NCI-H446 treated with DMSO at 0.1 percent for 48 hours (cell line): ENCODE results near the gene SYNGR2.
"Not testable (repeated sequence)": the region's sequence is repeated elsewhere in the genome, so short reads cannot be mapped to it uniquely, and the experiment has no call there.

Experiments
- DNase-seq: peaks from one replicate; lab custom pipeline; 2025; lab: John Stamatoyannopoulos, UW

Gene SYNGR2

DNA sequence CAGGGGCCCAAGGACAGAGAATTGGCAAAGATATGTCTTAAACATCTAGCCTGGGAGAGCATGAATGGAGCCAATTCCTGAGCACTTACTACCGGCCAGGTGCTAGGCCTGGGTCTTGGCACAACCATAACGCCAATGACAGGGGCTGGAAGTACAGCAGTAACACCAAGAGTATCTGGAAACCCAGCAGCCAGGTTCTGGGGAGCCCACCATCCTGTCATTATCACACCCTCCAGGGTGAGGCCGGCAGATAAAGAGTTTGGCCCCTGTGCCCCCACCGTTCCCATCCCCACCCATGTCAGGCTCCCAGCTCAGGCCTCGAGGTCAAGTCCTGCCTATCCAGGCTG is 38.3 kb upstream of the SYNGR2 start:
- DNase-seq, result no peak

DNA sequence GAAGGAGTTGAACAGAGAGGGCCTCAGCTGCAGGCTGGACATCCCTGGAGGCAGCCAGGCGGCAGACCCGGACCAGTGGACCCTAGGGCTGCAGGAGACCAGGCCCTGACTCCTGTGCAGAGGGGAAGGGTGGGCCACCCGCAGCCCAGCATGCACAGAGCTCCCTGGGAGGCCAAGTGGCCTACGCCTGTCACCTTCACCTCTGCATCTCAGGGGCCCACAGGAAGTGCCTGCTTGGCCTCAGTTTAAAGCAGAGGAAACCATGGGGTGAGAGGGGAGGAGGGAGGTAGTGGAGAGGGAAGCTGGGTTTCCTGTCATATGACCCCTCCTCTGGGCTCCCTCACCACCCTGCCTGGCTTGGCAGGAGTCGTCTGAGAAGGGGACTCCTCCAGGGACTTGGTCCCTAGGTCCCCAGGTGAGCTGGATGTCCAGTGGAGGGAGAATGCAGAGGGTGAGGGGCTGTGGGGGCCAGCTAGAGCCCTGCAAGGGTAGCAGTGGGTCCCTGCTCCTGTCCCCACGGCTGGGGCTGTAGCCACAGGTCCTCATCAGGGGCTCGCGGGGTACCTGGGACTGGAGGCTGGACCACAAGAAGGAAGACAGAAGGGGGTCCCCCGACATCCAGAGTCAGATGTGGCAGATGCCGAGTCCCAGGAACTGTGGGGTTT is 37.8 kb upstream of the SYNGR2 start, which contains the start of gene TMC8:
TMC8 (plus strand) TSS at position 335 of the 665 bp plus-strand sequence. CDS start 818 bp downstream, outside the sequence.
- no peak for DNase-seq

DNA sequence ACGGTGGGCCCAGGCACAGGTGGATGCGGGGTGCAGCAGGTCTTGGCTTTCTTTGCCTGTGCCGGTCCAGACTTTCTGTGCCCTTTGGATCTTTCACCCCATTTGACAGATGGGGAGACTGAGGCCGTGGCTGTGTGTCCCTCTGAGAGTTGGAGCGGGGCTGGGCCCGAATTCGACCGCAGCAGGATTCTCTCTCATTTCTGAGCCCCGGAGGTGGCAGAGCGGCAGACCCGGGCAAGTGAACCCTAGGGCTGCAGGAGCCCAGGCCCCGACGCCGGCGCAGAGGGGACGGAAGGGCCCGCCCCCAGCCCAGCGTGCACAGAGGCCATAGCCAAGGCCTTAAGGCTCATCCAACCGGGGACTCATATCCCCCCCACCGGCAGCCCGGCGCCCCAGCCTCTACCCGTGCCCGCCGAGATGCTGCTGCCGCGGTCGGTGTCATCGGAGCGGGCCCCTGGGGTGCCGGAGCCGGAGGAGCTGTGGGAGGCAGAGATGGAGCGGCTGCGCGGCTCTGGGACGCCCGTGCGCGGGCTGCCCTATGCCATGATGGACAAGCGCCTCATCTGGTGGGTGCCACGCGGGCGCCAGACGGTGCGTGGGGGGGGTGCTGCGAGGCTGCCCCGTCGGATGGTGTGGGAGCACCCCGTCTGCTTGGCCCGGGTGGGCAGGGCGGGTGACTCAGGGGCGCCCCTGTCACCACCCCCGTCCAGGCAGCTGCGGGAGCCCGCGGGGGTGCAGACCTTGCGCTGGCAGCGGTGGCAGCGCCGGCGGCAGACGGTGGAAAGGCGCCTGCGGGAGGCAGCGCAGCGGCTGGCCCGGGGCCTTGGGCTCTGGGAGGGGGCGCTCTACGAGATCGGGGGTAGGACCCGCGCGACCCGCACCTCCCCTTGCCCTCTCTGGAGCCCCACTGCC is 37.0 kb upstream of the SYNGR2 start:
- DNase-seq, result no peak

DNA sequence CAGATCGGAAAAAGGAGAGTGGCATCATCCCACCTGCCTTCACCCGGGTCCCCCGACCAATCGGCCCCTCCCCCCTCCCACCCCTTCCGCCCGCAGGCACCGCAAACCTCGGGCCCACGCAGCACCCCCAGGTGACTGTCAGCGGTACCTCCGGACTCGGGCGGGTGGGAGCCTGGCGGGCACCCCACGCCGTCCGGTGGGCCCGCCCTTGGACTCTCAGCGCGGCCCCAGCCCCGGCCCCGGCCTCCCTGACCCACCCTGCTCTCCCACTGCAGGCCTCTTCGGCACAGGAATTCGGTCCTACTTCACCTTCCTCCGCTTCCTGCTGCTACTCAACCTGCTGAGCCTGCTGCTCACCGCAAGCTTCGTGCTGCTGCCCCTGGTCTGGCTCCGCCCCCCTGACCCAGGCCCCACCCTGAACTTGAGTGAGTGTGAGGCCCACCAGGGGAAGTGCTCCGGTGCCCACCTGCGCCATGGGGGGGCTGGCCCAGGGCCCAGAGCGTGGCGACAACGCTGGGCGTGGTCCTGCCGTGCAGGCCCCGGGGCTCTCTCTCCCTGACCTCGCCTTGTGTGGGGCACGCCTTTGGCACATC is 36.2 kb upstream of the SYNGR2 start:
- no peak for DNase-seq

DNA sequence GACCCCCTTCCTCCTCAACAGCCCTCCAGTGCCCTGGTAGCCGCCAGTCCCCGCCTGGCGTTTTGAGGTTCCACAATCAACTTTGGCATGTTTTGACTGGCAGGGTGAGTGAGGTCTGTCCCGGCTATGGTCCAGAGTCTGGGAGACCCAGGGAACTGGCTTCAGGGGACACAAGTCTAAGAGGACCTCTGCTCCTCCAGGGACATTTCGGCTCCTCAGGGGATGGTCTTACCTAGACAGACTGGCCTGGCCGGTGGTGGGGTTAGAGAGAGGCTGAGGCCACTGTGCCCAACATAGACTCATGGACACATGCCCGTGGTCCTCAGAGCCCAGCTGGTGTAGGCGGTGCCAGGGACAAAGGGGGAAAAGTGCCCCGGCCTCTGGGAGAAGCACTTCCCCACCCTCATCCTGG is 35.6 kb upstream of the SYNGR2 start:
- DNase-seq, result no peak

DNA sequence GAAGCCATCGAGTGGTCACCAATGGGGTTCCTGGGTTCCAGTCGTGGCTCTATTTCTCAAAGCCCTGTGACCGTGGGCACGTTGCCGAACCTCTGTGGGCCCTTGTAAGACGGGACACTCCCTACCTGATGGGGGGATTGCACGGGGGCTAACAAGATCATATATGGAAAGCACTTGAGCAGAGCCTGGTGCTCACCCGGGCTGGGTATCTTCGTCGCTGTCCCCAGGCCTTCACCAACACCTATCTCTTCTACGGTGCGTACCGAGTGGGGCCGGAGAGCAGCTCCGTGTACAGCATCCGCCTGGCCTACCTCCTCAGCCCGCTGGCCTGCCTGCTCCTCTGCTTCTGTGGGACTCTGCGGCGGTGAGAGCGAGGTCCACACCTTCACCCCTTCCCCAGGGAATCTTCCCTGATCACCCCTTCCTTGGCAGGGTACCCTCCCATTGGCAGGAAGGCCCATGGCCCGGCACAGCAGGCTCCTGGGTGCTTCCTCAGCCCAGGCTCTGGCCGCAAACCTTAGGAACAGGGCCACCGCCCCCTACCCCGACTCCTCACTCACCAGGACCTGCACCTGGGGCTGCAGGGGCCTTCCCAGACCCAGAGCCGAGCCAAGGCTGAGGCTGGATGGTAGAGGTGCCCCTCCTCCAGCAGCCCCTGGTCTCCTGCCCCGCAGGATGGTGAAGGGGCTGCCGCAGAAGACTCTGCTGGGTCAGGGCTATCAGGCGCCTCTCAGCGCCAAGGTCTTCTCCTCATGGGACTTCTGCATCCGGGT is 35.0 kb upstream of the SYNGR2 start:
- DNase-seq, result no peak

DNA sequence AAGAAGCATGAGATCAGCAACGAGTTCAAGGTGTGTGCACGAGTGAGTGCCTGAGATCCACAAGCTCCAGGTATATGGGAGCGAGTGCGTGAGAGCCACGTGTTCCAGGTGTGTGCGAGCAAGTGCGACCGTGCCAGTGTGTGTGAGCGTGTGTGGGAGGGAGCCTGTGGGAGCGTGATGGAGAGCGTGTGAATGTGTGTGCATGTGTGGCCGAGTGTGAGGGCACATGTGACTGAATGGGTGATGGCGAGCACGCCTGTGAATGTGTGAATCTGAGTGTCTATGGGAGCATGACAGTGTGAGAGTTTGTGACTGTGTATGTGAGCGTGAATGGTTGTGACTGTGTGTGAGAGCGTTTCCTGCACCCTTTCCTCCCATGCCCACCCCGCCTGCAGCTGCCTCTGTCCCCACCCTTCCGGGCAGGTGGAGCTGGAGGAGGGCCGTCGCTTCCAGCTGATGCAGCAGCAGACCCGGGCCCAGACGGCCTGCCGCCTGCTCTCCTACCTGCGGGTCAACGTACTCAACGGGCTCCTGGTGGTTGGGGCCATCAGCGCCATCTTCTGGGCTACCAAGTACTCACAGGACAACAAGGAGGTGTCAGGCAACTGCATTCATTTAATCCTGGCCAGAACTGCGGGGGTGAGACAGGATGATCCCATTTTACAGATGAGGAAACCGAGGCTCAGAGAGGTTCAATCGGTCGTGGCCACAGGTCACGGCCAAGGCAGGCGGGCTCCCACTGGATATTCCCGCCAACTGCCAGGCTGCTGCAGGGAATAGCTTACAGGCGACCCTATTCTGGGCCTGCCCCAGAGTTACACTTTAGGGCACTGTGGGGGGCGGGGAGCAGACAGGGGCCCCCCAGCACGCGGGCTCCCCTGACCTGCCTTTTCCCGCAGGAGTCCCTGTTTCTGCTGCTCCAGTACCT is 34.1 kb upstream of the SYNGR2 start:
- DNase-seq, result no peak

DNA sequence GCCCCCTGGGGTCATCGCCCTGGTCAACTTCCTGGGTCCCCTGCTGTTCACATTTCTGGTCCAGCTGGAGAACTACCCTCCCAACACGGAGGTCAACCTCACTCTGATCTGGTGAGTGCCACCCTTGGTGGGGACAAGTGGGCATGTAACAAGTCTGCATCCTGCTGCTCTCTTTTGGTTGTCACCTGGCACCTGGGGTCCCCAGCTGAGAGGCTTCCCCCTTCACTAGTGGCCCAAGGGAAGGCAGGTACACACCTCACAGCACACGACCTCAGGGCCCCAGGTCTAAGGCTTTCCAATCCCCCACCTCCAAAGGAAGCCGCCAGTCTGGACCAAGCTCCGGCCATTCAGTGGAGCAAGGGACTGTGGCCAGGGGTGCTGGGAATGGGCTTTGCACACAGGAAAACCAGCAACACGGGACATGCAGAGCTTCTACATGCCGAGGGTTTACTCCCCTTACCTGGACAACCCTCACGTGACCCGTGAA is 33.4 kb upstream of the SYNGR2 start:
- no peak for DNase-seq

DNA sequence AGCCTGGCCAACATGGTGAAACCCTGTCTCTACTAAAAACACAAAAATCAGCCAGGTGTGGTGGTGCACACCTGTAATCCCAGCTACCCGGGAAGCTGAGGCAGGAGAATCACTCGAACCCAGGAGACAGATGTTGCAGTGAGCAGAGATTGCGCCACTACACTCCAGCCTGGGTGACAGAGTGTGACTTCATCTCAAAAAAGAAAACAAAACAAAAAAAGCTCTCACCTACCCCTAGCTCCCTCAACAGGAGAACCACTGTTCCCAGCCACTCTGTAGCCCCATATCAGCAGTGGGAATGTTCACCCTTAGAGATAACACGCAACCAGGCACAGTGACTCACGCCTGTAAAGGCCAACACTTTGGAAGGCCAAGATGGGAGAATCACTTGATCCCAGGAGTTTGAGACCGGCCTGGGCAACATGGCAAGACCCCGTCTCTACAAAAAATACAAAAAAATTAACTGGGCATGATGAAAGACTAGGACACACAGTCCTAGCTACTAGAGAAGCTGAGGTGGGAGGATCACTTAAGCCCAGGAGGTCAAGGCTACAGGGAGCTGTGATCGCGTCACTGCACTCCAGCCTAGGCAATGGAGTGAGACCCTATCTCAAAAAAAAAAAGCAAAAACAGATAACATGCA is 32.4 kb upstream of the SYNGR2 start:
- no peak for DNase-seq

DNA sequence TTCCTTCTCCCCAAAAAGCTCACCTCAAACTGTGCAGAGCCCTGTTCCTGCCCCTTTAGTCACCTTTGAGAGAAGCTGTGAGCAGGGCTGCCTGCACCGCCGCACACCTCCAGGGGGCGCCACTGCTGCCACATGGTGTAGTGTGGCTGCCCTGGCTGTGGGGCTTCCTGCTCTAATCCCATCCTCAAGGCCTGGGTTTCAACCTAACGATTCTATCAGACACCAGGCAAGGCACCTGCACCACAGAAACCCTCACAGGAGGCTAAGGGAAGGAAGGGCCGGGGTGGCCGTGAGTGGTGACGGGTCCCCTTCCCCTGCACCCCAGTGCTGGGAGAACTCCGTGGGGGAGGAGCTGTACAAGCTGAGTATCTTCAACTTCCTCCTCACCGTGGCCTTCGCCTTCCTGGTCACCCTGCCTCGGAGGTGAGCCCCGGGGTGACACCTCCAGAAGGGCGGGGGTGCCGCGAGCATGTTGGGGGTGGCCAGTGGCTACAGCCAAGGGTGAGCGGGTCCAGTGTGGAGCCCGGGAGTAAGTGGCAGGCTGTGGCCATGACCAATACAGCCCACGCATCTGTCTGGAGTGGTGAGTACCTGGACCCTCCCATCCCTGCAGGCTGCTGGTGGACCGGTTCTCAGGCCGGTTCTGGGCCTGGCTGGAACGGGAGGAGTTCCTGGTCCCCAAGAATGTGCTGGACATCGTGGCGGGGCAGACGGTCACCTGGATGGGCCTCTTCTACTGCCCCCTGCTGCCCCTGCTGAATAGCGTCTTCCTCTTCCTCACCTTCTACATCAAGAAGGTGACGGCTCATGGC is 30.8 kb upstream of the SYNGR2 start:
- no peak for DNase-seq

DNA sequence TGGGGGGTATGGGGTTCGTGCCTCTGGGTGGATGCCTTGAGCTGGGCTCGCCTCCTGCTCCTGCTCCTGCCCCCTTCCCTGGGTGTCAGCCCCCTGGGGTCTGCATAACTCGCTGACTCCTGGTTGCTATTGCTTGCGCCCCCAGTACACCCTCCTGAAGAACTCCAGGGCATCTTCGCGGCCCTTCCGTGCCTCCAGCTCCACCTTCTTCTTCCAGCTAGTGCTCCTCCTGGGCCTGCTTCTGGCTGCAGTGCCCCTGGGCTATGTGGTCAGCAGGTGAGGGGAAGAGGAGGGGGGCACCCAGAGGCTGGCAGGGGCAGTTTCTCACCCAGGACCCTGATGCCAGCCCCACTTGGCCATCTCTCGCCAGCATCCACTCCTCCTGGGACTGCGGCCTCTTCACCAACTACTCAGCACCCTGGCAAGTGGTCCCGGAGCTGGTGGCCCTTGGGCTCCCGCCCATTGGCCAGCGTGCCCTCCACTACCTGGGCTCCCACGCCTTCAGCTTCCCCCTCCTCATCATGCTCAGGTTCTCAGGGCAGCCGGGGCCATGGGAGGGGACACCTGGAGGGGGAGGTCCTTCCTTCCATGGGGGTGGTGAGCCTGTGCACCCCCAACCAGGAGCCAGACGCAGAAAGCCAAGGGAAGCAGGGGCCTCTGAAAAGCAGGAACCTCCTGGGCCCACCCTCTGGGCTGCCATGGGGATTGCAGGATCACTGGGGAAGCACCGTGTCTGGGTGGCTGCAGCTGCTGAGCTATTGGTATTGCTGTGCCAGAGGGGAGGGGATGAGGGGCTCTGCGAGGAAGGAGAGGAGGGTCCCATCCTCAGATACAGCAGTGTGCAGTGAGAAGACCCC is 29.9 kb upstream of the SYNGR2 start:
- no peak for DNase-seq

DNA sequence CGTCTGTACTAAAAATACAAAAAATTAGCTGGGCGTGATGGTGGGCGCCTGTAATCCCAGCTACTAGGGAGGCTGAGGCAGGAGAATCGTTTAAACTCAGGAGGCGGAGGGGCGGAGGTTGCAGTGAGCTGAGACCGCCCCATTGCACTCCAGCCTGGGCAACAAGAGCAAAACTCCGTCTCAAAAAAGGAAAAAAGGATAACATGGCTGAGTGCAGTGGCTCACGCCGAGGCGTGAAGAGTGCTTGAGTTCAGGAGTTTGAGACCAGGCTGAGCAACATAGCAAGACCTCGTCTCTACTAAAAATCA is 28.6 kb upstream of the SYNGR2 start:
- DNase-seq, result not testable (repeated sequence)

DNA sequence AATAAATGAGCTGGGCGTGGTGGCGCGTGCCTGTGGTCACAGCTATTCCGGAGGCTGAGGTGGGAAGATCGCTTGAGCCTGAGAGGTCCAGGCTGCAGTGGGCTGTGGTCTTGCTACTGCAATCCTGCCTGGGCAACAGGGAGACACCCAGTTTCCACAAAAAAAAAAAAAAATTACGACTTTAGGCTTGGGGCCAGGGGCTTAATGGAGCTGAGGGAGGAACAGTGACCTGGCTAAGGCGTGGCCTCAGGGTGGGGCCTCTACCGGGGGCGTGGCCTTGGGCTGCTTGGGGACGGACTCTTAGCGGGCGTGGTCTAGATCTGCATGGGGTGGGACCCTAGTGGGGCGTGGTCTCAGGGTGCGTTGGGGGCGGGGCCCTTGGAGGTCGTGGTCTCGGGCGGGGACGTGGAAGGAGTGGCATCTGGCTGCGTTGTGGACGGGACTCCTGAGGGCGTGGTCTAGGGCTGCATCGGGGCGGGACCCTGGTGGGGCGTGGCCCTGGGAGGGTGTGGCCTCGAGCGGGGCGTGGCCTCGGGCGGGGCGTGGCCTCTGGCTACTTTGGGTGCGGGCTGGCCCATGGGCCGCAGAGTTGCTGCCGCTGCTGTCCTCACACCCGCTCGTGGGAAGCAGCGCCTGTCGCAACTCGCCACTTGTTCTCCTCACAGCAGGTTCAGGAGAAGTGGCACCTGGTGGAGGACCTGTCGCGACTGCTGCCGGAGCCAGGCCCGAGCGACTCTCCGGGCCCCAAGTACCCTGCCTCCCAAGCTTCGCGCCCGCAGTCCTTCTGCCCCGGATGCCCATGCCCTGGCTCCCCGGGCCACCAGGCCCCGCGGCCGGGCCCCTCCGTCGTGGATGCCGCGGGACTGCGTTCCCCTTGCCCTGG is 28.0 kb upstream of the SYNGR2 start:
- peak; percentile 76 for DNase-seq

DNA sequence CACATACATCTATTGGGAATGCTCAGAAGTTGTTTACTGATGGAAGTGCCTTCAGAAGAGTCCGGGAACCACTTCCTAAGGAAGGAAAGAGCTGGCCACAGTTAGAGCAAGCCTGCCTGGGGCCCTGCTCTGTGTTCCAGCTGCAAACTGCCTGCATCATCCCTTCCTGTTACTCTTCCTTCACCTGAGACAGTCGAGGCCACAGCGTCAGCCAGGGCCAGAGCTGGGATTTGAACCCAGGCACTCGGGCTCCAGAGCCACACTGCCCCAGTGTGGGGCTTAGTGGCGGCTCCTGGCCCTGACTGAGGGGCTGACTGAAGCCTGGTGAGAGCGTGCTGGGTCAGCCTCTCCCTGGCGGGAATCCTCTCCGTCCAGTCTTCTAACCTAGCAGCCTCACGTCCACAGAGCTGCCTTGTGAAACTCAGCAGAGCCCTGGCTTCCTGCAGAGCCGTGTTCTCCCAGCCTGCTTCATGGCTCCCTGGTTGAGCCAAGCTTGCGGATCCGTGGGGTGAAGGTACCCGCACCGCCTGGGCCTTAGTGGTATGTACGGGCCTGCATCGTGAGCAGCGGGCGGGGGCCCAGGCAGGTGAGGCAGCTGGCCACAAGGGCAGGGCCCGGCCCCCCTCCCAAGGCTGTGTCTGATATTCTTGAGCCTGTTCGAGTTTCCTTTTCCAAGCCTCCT is 26.8 kb upstream of the SYNGR2 start:
- DNase-seq, result no peak

DNA sequence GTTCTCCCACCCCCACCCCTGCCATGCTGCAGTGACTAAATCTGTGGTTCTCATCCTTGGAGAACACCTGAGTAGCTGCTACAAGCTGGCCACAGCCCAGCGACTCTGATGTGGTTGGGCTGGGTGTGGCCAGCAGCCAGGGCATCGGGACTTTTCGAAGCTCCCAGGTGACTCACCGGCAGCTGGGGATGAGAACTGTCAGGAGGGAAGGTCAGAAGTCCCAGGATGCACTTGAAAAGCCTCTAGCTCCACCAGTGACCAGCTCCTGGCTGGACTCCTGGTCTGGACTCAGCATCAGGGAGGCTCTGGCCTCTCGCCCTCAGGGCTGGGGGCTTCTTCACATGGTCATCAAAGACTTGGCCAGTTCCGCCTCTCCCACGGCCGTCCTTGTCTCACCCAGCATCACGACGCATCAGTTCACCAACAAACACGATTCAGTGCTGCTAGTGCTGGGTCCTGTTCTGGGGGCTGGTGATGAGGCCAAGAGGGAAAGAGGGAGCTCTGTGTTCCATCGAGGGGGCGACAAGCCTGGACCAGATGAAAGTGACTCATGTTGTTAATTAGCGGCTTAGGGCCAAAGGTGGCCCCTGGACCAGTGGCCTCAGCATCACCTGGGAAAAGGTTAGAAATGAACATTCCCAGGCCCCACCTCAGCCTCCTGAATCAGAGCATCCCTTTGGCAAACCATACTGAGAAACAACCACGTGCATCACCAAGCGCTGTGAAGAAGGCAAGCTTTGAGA is 26.1 kb upstream of the SYNGR2 start:
- DNase-seq, result no peak
